NCI-H2107 treated with DMSO at 0.1 percent for 48 hours (cell line): ENCODE results near the gene LPO.

Experiments
- DNase-seq: peaks from one replicate; lab custom pipeline; 2025; ENCODE audit not compliant: unreplicated experiment; lab: John Stamatoyannopoulos, UW

The LPO gene

DNA sequence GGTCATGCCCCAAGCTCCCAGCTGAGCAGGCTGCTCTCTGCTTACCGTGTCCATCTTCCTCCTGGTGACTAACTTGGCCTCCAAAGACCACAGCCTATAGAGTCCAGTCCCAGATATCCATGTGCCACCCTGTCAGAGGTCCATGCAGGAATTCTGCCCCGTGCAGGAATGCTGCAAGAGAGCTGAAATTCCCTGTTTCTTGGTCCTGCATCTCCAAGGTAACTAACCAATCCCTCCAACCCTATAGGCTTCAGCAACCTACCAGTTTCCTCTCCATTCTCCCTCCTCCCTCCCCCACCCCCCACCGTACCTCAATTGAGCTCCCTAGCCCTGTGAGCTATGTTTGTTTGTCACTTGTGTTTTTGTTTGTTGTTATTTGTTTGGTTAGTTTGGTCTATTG, 9.7 kb upstream of the LPO start:
- no peak for DNase-seq

DNA sequence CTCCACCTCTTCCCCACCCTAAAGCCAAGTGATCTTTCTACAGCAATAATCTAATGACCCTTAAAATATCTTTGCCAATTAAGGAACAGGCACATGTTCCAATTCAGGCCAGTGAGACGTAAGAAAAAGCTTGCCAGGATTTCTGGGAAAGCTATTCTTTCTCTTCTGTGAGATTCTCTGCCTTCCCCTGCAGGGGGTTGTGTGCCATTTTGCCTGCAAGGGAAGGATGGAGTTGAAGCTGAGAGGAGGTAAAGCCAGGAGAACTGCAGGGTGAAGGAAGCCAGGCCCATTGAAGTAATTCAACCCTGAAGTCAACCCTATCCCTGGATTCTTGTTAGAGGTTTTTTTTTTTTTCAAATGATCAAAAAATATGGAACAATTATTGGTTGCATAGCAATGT, 9.0 kb upstream of the LPO start:
- DNase-seq: no peak

DNA sequence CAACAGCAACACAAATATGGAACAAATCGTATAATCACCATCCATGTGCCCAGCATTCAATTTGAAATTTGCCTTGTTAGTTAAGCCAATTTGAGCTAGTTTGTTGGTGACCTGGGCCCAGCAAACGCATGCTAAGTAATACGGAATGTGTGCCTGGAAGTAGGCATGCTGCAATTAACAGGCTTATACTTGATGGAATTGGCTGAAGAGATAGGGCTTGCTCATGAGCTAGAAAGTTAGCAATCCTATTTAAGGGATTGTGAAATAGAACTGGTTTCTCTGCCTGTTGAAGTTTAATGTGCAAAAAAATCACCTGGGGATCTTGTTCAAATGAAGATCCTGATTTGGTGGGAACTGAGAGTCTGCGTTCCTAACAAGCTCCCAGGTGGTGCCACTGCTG, 8.5 kb upstream of the LPO start:
- no peak for DNase-seq

DNA sequence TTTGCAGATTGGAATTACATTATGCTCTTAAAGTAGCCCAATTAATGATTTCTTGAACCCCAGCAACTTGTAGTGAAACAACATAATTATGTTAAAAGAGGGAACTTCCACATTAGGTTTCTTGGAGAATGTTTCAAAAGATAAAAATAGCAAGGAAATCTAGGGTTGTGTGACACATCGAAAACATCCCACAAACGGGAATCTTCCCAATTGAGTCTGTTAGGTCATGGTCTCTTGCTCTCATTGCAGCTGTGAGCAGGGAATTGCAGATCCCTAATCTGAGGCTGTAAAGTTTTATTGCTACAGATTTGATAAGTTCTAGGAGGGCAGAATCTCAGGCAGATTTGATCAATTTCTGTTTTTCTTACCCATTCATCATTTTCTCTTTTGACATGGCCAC, 6.7 kb upstream of the LPO start:
- DNase-seq: no peak

DNA sequence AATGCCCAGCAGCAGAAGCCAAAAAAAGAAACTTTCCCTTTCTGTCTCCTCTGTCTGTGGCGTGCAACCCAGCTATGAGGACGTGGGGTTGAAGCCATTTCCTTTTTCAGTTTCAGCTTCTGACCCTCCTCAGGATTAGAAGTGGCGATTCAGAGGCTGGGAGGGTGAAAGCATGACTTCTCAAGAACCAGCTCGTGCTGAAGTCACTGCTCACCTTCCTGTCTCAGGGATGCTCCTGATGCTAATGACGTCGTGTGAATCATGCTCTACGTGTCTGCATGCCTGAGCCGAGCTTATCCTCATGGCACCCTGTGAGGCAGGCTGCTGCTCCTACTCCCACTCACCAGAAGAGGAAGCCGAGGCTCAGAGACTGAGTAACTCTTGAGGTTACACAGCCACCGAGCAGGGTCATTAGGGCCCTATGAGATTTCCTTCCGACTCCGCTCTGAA, 5.7 kb upstream of the LPO start:
- DNase-seq: no peak

DNA sequence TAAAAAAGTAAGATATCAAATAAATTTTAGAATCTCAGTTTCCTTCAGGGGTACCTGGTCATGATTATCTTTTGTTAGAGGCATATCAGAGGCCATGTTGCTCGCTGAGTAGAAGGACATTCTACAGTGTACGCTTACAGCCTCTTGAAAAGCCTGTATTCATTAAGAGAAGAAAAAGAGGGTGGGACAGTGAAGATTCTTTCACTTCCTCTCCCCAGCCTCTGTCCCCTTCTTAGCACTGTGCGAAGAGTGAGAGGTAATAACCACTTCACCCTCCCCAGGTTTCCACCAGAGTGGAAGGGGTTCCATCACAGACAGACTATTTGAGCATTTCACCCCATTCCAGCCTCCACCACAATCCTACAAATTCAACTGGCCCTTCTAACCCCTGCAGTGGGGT, 4.8 kb upstream of the LPO start:
- no peak for DNase-seq

DNA sequence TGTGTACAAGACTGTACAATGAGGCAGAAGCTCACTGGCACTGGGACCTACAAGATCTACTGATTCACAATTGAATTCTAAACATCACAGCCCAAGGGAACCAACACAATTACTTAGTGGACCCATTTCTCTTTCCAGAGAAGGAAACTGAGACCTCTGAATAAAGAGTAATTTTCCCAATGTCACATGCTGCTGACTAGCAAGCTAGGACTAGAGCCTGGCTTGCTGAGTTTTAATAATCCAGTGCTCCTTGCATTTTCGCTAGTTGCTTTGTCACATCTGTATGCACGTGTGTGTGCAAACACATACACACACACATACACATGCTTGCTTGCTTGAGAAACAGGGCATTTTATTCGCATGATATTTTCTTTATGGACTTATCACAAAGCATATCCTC, 3.9 kb upstream of the LPO start:
- DNase-seq: no peak

DNA sequence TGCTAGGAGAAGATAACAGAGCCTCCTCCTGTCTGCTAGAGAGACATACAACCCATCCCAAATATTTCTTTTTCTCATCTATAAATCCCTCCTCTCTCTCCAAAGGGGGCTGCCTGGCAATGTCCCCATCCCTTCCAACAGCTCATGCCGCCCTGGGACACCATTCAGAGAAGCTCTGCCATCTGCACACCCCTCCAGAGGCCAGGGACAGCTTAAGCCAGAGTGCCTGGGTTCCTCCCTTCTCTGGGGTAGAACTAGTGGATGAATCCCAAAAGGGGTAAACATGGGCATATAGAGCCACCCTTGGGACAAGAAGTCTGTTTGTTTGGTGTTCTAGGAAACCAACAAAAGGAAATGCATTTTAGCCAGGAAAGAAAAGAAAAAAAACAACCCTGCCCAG, 2.6 kb upstream of the LPO start:
- no peak for DNase-seq

DNA sequence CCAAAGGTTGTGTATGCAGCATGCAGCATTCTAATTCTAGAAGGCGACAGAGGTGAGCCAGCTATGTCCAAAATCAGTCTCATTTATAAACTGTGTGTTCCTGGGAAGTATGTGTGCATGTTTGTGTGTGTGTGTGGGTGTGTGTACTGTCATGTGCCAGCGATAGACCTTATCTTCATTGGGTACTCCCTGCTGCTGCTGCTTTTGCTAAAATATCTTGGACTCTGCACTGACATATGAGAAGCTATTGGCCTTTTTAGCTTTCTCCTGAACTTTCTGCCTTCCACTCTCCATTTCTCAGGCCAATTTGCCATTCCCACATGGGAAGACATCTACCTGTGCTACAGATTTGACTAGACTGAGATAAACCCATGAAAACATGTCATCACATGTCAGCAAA, 2.0 kb upstream of the LPO start:
- DNase-seq: no peak

DNA sequence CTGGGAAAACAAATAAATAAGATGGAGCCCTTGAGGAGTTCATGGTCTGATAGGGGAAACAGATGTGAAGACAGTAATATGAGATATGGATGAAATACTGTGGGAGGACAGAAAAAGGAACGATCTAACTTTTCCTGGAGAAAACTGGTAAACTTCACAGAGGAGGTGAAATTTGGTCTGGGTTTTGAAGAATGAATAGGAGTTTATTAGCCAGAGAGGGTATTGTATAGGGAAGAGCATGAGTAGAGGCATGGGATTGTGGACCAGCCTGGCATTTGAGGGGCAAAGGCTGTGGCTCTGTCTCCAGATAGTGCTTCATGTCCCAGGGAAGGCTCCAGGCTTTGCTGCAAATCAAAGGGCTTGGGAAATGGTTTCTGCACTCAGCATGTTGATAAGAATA, 1.6 kb downstream of the LPO start:
- DNase-seq: no peak

DNA sequence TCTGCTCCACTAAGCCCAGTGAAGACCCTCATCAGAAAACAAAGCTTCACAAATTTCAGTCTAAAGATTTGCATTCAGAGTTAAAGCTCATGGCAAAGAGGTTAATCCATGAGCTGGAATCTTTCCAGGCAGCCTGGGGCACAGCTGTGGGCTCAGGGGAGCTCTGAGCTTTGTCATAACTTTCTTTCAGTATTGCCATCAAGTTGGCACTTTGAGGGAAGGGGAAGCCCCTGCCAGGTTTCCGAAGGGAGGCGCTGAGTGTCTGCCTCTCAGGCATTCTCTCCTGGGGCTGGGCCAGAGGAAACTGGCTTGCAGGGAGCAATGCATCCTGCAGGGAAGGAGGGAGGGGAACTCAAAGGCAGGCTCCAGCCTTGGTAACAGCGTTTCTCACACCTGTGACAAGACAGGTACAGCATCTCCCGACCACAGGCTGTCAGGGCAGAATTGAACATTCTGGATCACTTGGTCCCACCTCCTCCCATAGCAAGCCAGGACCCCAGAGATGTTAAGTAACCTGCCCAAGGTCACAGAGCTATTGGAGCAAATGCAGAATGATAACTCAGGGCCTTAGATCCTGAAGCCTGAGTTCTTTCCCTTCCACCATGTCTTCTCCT, 3.9 kb downstream of the LPO start:
- no peak for DNase-seq

DNA sequence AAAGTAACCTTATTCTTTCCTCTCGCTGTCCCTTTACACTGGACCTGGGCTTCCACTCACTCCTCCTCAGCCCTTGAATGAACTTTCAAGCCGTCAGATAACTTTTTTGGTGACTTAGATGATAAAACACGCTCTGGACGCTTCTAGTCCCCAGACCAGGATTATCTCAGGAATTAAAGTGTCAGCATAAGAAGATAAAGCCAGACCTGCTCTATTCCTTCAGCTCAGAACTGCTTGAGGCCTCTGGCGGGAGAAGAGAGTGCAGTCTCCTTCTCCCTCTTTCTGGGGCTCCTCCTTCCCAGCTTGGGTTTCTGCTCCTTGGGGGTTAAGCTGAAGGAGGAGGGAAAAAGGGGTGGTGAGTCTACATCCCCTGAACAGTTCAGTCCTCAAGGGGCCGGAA, 6.6 kb downstream of the LPO start:
- no peak for DNase-seq

DNA sequence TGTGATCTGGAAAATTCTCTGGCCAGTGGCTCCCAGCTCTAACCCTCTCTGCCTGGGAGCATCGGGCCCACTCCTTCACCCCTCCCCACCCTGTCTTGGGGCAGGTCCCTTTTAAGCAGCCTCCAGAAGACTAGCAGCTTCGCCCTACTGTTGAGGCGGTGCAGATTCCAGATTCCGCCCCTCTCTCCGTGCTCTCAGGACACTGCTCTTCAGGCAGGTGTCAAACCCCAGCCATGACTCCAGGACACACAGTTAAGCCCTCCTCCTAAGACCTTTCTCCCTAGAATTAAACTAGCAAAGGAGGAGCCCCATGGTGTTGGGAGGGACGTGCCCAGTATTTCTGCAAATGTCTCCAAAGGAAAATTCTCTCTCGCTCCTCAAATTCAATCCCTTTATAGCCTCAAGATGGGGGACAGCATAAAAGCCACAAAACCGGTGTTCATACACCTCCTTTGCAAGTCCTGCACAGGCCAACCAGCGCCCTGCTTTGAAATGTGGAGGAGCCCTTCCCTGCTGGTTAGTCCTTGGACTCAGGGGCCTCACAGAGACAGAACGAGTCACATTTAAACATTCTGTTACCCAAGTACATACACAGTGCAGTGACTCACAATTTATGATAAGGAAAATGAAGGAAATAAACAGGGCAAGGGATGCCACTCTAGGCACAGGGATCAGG, 7.2 kb downstream of the LPO start:
- no peak for DNase-seq

DNA sequence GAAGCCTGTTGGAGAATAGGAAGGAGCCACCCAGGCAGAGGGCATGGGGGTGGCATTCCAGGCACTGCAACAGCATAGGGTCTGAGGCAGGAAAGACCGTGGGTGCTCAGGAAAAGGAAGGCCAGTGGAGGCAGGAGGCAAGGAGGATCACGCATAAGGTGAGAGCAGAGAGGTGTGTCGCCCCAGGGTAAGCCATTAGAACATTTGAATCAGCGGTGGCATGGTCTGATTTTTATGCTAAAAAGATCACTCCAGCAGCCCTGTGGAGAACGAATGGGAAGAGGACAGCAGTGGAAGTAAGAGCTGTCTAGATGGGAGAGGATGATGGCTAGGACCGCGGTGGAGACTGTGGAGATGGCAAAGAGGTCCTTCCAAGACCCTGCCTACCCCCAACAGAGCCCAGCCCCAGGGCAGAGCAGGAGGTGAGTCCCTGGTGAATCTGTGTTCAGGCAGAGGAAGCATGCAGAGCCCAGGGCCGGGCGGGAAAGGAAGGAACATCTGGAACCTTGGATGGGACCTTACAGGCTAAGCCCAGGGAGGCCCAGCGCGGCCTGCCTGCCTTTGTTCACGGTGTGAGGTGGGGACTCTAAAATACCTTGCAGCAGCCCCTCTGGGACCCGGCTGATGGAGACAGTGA, 7.8 kb downstream of the LPO start:
- DNase-seq: no peak

DNA sequence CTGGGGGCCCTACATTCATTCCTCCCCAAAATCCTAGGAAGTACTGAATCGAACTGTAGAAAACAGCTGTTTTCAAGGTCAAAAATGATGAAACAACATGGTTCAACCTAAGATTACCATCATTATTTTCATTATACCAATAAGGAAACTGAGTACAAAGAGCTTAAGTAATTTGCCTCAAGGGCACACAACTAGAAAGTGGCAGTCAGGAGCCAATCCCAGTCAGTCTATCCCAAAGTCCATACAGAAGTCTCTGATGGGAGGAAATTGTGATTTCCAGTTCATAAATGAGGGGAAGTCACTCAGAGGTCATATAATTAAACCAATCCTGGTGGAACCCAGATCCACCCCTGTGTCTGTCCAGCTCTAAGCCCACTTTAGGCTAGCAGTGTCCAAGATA, 8.4 kb downstream of the LPO start:
- no peak for DNase-seq

DNA sequence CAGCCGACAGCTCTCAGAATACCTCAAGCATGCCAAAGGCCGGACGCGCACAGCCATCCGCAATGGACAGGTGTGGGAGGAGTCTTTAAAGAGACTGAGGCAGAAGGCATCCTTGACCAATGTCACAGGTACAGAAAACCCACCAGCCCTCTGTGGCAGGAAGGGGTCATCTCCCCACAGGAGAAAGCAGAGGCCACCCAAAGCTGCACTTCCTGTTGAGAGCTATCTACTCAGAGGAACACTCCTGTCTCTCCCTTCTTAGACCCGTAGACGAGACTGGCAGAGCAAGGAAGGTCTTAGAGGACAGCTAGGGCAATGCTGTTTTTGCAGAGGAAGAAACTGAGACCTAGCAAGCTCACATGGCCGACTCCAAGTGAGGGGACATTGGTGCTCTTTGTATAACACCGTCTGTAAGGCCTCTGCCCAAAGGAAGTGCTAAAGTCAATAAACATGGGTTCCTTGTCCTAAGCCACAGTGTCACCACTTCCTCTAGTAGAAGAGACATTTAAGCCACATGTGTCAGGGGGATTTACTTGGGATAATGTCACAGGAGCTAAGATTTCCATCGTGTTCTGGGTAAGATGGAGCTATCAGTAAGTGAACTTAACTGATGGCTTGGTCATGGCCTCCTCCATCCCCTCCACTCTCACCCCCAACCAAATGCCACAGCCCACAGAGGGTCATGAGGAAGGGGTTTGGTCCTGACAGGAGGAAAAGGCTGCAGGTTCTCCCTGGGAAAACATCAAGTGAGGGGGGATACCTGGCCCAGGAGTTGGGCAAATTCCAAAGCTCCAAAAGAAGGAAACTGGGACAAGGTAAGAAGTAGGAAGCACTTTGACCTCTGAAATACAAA, 9.4 kb downstream of the LPO start:
- no peak for DNase-seq

DNA sequence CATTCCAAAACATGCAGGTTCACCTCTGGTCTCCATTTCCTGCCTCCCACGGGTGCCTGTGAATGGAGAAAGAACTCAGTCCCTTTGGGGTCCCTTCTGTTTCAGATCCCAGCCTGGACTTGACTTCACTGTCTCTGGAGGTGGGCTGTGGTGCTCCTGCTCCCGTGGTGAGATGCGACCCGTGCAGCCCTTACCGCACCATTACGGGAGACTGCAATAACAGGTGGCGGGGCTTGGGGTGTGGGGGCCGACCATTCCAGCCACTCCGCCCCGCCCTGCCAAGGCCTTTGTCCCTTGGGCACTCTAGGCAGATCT, 10.5 kb downstream of the LPO start:
- DNase-seq: no peak

DNA sequence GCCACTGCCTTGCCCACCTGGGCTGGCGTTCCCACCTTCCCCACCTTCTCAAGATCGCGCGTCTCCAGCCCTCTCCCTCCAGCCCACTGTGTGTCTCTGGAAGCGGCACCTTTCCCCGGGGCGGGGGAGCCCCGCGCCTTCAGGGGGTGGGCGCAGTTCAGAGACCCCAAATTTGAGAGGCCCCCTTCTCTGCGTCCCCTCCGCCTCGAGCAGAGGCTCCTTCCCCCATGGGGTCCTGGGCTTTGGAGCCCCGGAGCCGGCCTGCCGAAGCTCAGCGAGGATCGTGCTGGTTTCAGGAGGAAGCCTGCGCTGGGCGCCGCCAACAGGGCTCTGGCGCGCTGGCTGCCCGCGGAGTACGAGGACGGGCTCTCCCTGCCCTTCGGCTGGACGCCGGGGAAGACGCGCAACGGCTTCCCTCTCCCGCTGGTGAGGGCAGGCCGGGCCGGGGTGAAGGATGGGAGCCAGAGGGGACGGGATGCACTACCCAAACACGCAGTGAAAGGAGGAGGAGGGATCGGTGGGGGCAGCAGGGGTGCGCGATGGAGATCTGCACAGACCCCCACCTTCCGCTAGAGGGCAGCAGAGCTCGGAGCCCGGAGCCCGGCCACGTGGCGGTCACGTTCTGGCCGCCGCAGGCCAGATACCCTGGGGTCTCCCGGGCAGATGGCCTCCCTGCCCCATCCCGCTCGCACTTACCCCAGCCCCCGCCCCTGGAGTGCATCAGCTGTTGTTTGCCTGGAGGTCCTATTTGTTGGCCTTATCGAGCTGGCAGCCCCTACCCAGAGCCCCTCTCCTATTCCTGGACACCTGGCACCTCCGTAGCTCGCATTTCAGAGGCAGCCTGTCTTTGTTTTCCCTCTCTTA, 11.1 kb downstream of the LPO start:
- peak; percentile 35 for DNase-seq

DNA sequence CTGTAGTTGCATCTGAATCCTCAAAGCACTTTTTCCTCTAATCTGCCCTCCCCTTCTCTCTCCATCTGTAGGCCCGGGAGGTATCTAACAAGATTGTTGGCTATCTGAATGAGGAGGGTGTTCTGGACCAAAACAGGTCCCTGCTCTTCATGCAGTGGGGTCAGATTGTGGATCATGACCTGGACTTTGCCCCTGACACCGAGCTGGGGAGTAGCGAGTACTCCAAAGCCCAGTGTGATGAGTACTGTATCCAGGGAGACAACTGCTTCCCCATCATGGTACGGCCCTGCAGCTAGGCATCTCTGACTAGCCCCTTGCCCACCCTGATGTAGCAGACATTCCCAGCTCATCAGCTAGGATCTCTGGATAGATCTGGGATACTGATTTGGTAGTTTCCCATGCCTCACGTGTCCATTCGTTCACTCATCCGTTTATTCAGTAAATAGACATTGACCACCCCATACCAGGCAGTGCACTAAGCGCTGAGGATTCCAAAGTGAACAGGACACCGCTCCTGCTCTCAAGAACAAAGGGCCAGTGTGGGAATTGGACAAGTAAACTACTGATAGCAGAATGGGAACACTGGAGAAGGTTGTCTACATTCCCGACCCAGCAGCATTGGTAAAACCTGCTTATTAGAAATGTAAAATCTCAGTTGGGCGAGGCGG, 12.1 kb downstream of the LPO start:
- DNase-seq: no peak

DNA sequence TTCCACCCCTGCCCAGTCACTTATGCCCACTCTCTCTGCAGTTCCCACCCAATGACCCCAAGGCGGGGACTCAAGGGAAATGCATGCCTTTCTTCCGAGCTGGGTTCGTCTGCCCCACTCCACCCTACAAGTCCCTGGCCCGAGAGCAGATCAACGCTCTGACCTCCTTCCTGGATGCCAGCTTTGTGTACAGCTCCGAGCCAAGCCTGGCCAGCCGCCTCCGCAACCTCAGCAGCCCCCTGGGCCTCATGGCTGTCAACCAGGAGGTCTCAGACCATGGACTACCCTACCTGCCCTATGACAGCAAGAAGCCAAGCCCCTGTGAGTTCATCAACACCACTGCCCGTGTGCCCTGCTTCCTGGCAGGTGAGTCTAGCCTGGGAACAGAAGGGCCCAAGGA, 13.8 kb downstream of the LPO start:
- no peak for DNase-seq

DNA sequence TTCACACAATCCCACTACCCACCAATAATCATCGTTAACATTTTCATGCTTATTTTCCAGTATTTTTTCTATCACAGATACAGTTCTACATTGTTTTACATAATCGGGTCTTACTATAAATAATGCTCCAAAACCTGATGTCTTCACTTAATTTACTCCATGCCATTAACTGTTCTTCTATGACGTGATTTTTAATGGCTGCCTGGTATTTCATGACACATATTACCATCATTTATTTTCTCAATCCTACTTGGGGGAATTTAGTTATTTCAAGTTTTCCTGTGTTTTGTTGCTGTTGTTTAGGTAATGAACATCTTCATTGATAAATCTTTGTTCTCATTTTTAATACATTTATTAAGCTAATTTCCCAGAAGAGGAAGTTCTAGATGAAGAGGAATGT, 14.7 kb downstream of the LPO start:
- DNase-seq: no peak
